HG02938 (cell line): ENCODE results near the gene DGCR2.
"Not testable (repeated sequence)": the region's sequence is repeated elsewhere in the genome, so short reads cannot be mapped to it uniquely, and the experiment has no call there.

Experiments used
- ATAC-seq: cut with Tn5 transposase; IDR thresholded peaks from one replicate; pipeline ENCODE4 v1.9.1; 2021; ENCODE audit warnings: mild to moderate bottlenecking, moderate library complexity; ENCODE audit not compliant: unreplicated experiment

Gene DGCR2

GRCh38 chr22:19084586-19084985 lies 37.6 kb downstream of the DGCR2 start:
- ATAC-seq: not testable (repeated sequence)

- not testable (repeated sequence) for ATAC-seq
Measured at GRCh38 chr22:19084126-19084525, 38.1 kb downstream of the DGCR2 start.

GRCh38 chr22:19082793-19083192 lies 39.4 kb downstream of the DGCR2 start:
- ATAC-seq: no peak

- no peak for ATAC-seq
Measured at GRCh38 chr22:19082101-19082500, 40.1 kb downstream of the DGCR2 start.

- ATAC-seq: no peak
Measured at GRCh38 chr22:19081351-19081750, 40.9 kb downstream of the DGCR2 start.

GRCh38 chr22:19080853-19081252 lies 41.4 kb downstream of the DGCR2 start:
- no peak for ATAC-seq

- ATAC-seq: no peak
Measured at GRCh38 chr22:19079691-19080090, 42.5 kb downstream of the DGCR2 start.

GRCh38 chr22:19075404-19075803 lies 46.8 kb downstream of the DGCR2 start:
- no peak for ATAC-seq

GRCh38 chr22:19072853-19073252 lies 49.4 kb downstream of the DGCR2 start:
- ATAC-seq: not testable (repeated sequence)

- ATAC-seq: no peak
Measured at GRCh38 chr22:19070397-19071169, 51.6 kb downstream of the DGCR2 start.

GRCh38 chr22:19069451-19069850 lies 52.8 kb downstream of the DGCR2 start:
- no peak for ATAC-seq

- ATAC-seq: no peak
Measured at GRCh38 chr22:19068784-19069271, 53.4 kb downstream of the DGCR2 start.

- ATAC-seq: no peak
Measured at GRCh38 chr22:19067696-19068348, 54.4 kb downstream of the DGCR2 start.

GRCh38 chr22:19066531-19067271 lies 55.5 kb downstream of the DGCR2 start:
- no peak for ATAC-seq

GRCh38 chr22:19065929-19066328 lies 56.3 kb downstream of the DGCR2 start:
- no peak for ATAC-seq

GRCh38 chr22:19065298-19065859 lies 56.8 kb downstream of the DGCR2 start:
- ATAC-seq: no peak

- ATAC-seq: no peak
Measured at GRCh38 chr22:19064354-19065054, 57.7 kb downstream of the DGCR2 start.

GRCh38 chr22:19063581-19064353 lies 58.4 kb downstream of the DGCR2 start:
- no peak for ATAC-seq

GRCh38 chr22:19062943-19063308 lies 59.3 kb downstream of the DGCR2 start:
- ATAC-seq: no peak
